HepG2 (cell line): ENCODE results near the gene MEAF6. TPM values are rescaled to one million over a fixed set of nuclear protein-coding genes. Genes with fewer than 3 reads are reported as not detected.

Experiments used
- AGO1 ChIP-seq: fragments of 200-400 bp; formaldehyde crosslinking; IDR thresholded peaks from 2 replicates; pipeline ENCODE4 v1.6.1; 2017; ENCODE audit warnings: mild to moderate bottlenecking, low read depth, low read length, moderate library complexity; ENCODE audit not compliant: poor library complexity, severe bottlenecking
- EEA1 ChIP-seq: sonication (generic); formaldehyde crosslinking; IDR thresholded peaks from 2 replicates; pipeline ENCODE4 v1.5.1; 2020; ENCODE audit warnings: mild to moderate bottlenecking, missing genetic modification reagents, borderline replicate concordance
- GPN1 ChIP-seq: sonication (generic); formaldehyde crosslinking; IDR thresholded peaks from 2 replicates; pipeline ENCODE4 v1.5.1; 2020; ENCODE audit warnings: missing genetic modification reagents, borderline replicate concordance
- HDAC6 ChIP-seq: fragments of 200-600 bp; sonication (generic); IDR thresholded peaks from 2 replicates; pipeline ENCODE4 v1.7.0; 2017; ENCODE audit warnings: mild to moderate bottlenecking, antibody characterized with exemption, low read length, low read depth
- JDP2 ChIP-seq: sonication (generic); formaldehyde crosslinking; IDR thresholded peaks from 2 replicates; pipeline ENCODE4 v1.8.1; 2022; ENCODE audit warnings: missing genetic modification reagents, borderline replicate concordance
- JUN ChIP-seq: sonication (generic); formaldehyde crosslinking; IDR thresholded peaks from 2 replicates; pipeline ENCODE4 v1.4.0; 2020; ENCODE audit warnings: mild to moderate bottlenecking, missing genetic modification reagents
- KAT2B ChIP-seq: fragments of 150-350 bp; IDR thresholded peaks from 2 replicates; pipeline ENCODE4 v1.6.1; 2014; ENCODE audit warnings: low read depth, low read length, borderline replicate concordance
- KAT8 ChIP-seq: IDR thresholded peaks from 2 replicates; pipeline ENCODE4 v1.6.1; 2016; ENCODE audit warnings: missing genetic modification reagents, missing compliant biosample characterization
- KDM1A ChIP-seq: IDR thresholded peaks from 2 replicates; pipeline ENCODE4 v1.6.1; 2016; ENCODE audit warnings: missing compliant biosample characterization
- MEIS1 ChIP-seq: sonication (generic); formaldehyde crosslinking; IDR thresholded peaks from 2 replicates; pipeline ENCODE4 v1.9.0; 2021; ENCODE audit warnings: mild to moderate bottlenecking, missing genetic modification reagents, moderate library complexity, borderline replicate concordance
- NFKB2 ChIP-seq: sonication (generic); formaldehyde crosslinking; IDR thresholded peaks from 2 replicates; pipeline ENCODE4 v1.4.0; 2020; ENCODE audit warnings: missing genetic modification reagents, borderline replicate concordance
- NR2F1 ChIP-seq, 2 experiments: fragments of 450-650 bp in 1 of 2; formaldehyde crosslinking in 1 of 2; IDR thresholded peaks; 2 replicates each; pipeline versions ENCODE4 v1.5.0 to v1.6.1; 2016 to 2020; ENCODE audit warnings: mild to moderate bottlenecking in 1 of 2, missing compliant biosample characterization in 1 of 2, missing genetic modification reagents in 1 of 2, moderate library complexity in 1 of 2
- POLR2A ChIP-seq, 2 experiments: IDR thresholded peaks; 2 replicates each; pipeline ENCODE4 v1.6.1; 2011; ENCODE audit warnings: low read depth in 2 of 2, low read length in 2 of 2, mild to moderate bottlenecking in 1 of 2, moderate library complexity in 1 of 2; ENCODE audit not compliant: insufficient read depth in 1 of 2
- RARG ChIP-seq: sonication (generic); formaldehyde crosslinking; IDR thresholded peaks from 2 replicates; pipeline ENCODE4 v1.4.0; 2020; ENCODE audit warnings: low read depth, mild to moderate bottlenecking, missing genetic modification reagents
- REXO4 ChIP-seq: sonication (generic); formaldehyde crosslinking; IDR thresholded peaks from 2 replicates; pipeline ENCODE4 v1.8.0; 2022; ENCODE audit warnings: missing genetic modification reagents, mild to moderate bottlenecking, borderline replicate concordance
- SAP130 ChIP-seq: IDR thresholded peaks from 2 replicates; pipeline ENCODE4 v1.6.1; 2016; ENCODE audit warnings: low read depth
- TERF1 ChIP-seq: sonication (generic); formaldehyde crosslinking; IDR thresholded peaks from 2 replicates; pipeline ENCODE4 v1.8.0; 2022; ENCODE audit warnings: mild to moderate bottlenecking, missing genetic modification reagents, moderate library complexity
- ZBTB26 ChIP-seq: IDR thresholded peaks from 2 replicates; pipeline ENCODE4 v1.6.1; 2016; ENCODE audit warnings: missing compliant biosample characterization, missing genetic modification reagents, borderline replicate concordance
- ZBTB33 ChIP-seq: sonication (generic); formaldehyde crosslinking; IDR thresholded peaks from 2 replicates; pipeline ENCODE4 v1.4.0; 2020; ENCODE audit warnings: missing genetic modification reagents
- ZBTB46 ChIP-seq: sonication (generic); formaldehyde crosslinking; IDR thresholded peaks from 2 replicates; pipeline ENCODE4 v1.4.0; 2020; ENCODE audit warnings: mild to moderate bottlenecking, missing genetic modification reagents, borderline replicate concordance
- ZFP90 ChIP-seq: sonication (generic); formaldehyde crosslinking; IDR thresholded peaks from 2 replicates; pipeline ENCODE4 v1.8.0; 2022; ENCODE audit warnings: missing genetic modification reagents, mild to moderate bottlenecking, inconsistent platforms, borderline replicate concordance
- ZNF256 ChIP-seq: sonication (generic); formaldehyde crosslinking; conservative IDR thresholded peaks from 2 replicates; pipeline ENCODE4 v1.4.0; 2020; ENCODE audit warnings: missing genetic modification reagents
- ZNF337 ChIP-seq: sonication (generic); formaldehyde crosslinking; IDR thresholded peaks from 2 replicates; pipeline ENCODE4 v1.5.1; 2020; ENCODE audit warnings: missing genetic modification reagents, low read depth, mild to moderate bottlenecking, borderline replicate concordance
- ZNF33B ChIP-seq: sonication (generic); formaldehyde crosslinking; IDR thresholded peaks from 2 replicates; pipeline ENCODE4 v1.5.1; 2020; ENCODE audit warnings: mild to moderate bottlenecking, missing genetic modification reagents
- polyA plus RNA-seq, 8 experiments: library from polyadenylated mRNA; depleted of rRNA in 3 of 8; stranded (reverse) in 7 of 8; unstranded in 1 of 8; fragments of >200 nt; fragmentation: Illumina TruSeq in 4 of 8; extraction: Trizol in 4 of 8; gene quantifications; 2 replicates each; pipeline versions ENCODE4 v1.2.1 to v1.2.3, GENCODE V29; 2011 to 2016; ENCODE audit warnings: low read depth in 4 of 8, missing spikeins in 1 of 8, mixed read lengths in 1 of 8; ENCODE audit not compliant: insufficient read depth in 1 of 8
- total RNA-seq, 5 experiments: library from RNA; depleted of rRNA; stranded (reverse); fragments of >200 nt; fragmentation: Illumina TruSeq; extraction: Trizol; gene quantifications; 2 replicates each; pipeline ENCODE4 v1.2.3, GENCODE V29; 2016; ENCODE audit warnings: low read depth in 1 of 5

Gene MEAF6
- total and polyA plus RNA-seq, 2 of the 13 experiments (the other 11 are each of a cell fraction or from before 2014, with no cell fraction given): 29.5 to 45.6 TPM

- peak; percentile 78 for TF ChIP-seq SAP130 (CRISPR knock-in tag)
- peak in 1 of 2 experiments; percentile 82; a peak in 2 of 4 replicates for TF ChIP-seq POLR2A (IDR thresholded peaks at IDR 0.05; ENCODE audit: insufficient read depth in 1 of 2, low read depth in 2 of 2, low read length in 2 of 2)
- no peak for TF ChIP-seq RARG (CRISPR knock-in tag)
- TF ChIP-seq JDP2 (CRISPR knock-in tag): no peak
- TF ChIP-seq HDAC6: no peak
- TF ChIP-seq ZBTB26 (CRISPR knock-in tag): no peak
- no peak for TF ChIP-seq JUN (CRISPR knock-in tag)
- TF ChIP-seq KAT2B: no peak
- TF ChIP-seq TERF1 (CRISPR knock-in tag): no peak
- TF ChIP-seq ZFP90 (CRISPR knock-in tag): no peak; the same call in 1 of the 2 replicates
- TF ChIP-seq EEA1 (CRISPR knock-in tag): 0 out of 2 replicates have a peak, but pooled peaks have one; percentile 44
- TF ChIP-seq GPN1 (CRISPR knock-in tag): no peak
- no peak for TF ChIP-seq ZBTB46
- no peak for TF ChIP-seq NR2F1 (CRISPR knock-in tag; IDR thresholded peaks at IDR 0.05)
- no peak for TF ChIP-seq MEIS1 (CRISPR knock-in tag)
- no peak; the same call in 1 of the 2 replicates for TF ChIP-seq ZNF337 (CRISPR knock-in tag)
- TF ChIP-seq KDM1A: no peak
- no peak for TF ChIP-seq REXO4
- no peak for TF ChIP-seq ZNF256
- TF ChIP-seq AGO1: no peak
- 0 out of 2 replicates have a peak, but pooled peaks have one; percentile 89 for TF ChIP-seq ZNF33B
- TF ChIP-seq NFKB2 (CRISPR knock-in tag): 0 out of 2 replicates have a peak, but pooled peaks have one; percentile 14
- no peak for TF ChIP-seq ZBTB33 (CRISPR knock-in tag)
- TF ChIP-seq KAT8 (CRISPR knock-in tag): no peak; the same call in 1 of the 2 replicates
Measured at GRCh38 chr1:37474046-37474696, 40.4 kb downstream of the MEAF6 start, which contains the start of gene ZC3H12A (continued).
